Activated naive CD8-positive, alpha-beta T cell treated with anti-CD3 and anti-CD28 coated beads, Interleukin-2, amount 50 U/mL, for 24 hours (primary cell): ENCODE data around the gene ASPSCR1.
A peak's percentile ranks its signal among the peaks of the same experiment; 100 is the strongest.
"Not testable (repeated sequence)": the region's sequence is repeated elsewhere in the genome, so short reads cannot be mapped to it uniquely, and the experiment has no call there.

Experiments
- ATAC-seq: fragments of 150-1000 bp; cut with Tn5 transposase; one replicate; pipeline ENCODE4 v1.10.0; 2021
- DNase-seq: peaks from one replicate; pipeline ENCODE4 v3.0.0; 2021
- H3K27ac Mint-ChIP-seq: one replicate; pipeline ENCODE4 v1.8.0; 2021; ENCODE audit warnings: mild to moderate bottlenecking, mixed read lengths
- H3K27me3 Mint-ChIP-seq: one replicate; pipeline ENCODE4 v1.8.0; 2021; ENCODE audit warnings: mixed read lengths
- H3K36me3 Mint-ChIP-seq: one replicate; pipeline ENCODE4 v1.8.0; 2021; ENCODE audit warnings: low read depth, mixed read lengths
- H3K4me1 Mint-ChIP-seq: one replicate; pipeline ENCODE4 v1.8.0; 2021; ENCODE audit warnings: mixed read lengths
- H3K4me3 Mint-ChIP-seq: one replicate; pipeline ENCODE4 v1.8.0; 2021; ENCODE audit warnings: mild to moderate bottlenecking, moderate library complexity, mixed read lengths
- H3K9me3 Mint-ChIP-seq: one replicate; pipeline ENCODE4 v1.8.0; 2021; ENCODE audit warnings: mixed read lengths

Gene ASPSCR1

DNA sequence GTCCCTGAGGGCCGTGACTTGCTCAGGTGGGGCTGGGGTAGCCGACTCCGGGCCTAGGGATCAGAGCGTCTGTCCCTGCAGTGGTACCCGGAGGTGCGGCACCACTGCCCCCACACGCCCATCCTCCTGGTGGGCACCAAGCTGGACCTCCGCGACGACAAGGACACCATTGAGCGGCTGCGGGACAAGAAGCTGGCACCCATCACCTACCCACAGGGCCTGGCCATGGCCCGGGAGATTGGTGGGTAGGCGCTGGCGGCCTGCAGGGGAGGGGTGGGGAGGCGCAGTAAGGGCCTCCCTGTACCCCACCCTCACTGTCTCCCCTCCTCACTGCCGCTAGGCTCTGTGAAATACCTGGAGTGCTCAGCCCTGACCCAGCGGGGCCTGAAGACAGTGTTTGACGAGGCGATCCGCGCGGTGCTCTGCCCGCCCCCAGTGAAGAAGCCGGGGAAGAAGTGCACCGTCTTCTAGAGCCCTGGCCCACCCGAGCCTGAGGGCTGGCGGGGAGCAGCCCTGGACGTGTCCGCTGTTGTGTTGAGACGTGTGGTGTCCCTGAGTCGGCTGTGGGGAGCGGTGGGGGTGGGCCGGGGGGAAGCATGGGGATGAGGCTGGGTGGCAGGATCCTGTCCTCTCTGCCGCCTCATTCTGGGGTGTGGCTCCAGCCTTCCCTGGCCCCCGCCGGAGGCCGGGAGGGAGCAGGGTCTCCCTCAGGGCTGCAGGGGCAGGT lies 56.1 kb downstream of the ASPSCR1 start:
- no peaks in the 10 kb centered on the region for H3K27me3 Mint-ChIP-seq
- no peaks in the 10 kb centered on the region for H3K9me3 Mint-ChIP-seq
- H3K27ac Mint-ChIP-seq: no peak overlapping the region
- ATAC-seq (no peak), DNase-seq (no peak)
- H3K36me3 Mint-ChIP-seq: peaks cover 5% of the 10 kb centered on the region
- no peak overlapping the region for H3K4me3 Mint-ChIP-seq
- H3K4me1 Mint-ChIP-seq: peaks cover 25% of the 10 kb centered on the region

- Mint-ChIP-seq H3K36me3 (peaks cover 5% of the 10 kb centered on the region), H3K4me1 (peaks cover 29% of the 10 kb centered on the region), H3K27ac (no peak overlapping the region), H3K4me3 (no peak overlapping the region), H3K9me3 (no peaks in the 10 kb centered on the region), H3K27me3 (no peaks in the 10 kb centered on the region)
- ATAC-seq (no peak), DNase-seq (no peak)
Measured at GRCh38 chr17:82034371-82035011, 57.1 kb downstream of the ASPSCR1 start.

GRCh38 chr17:82035488-82035887 lies 58.1 kb downstream of the ASPSCR1 start:
- Mint-ChIP-seq H3K36me3 (peaks cover 5% of the 10 kb centered on the region), H3K4me3 (peak overlapping the region; percentile 78)
- no peak for DNase-seq

DNA sequence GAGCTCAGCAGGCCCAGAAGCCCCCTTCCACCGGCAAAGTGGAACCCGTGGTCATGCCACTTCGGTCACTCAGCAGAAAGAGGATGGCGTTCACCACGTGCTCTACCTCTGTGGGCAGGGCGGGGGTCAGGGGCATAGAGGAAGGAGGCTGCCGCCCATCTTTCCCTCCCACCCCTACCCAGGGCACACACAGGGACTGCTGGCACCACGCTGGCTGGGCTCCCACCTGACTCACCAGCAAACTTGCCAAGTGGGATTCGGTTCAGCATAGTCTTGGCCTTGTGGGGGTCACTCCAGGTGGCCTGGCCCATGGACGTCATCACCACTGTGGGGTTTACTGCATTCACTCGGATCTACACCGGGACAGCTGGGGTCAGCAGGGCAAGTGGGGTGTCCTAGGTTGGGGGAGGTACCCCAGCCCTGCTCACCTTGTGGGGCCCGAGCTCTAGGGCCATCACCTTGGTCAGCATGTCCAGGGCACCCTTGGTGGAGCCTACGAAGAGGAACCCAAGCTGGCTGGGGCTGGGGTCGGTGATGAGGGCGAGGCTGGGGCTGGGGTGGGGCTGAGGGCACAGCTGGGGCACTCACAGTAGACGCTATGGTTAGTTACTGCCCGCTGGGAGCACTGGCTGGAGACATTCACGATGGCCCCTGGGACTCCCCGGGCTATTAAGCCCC lies 58.7 kb downstream of the ASPSCR1 start:
- H3K4me1 Mint-ChIP-seq: peaks cover 23% of the 10 kb centered on the region
- no peaks in the 10 kb centered on the region for H3K9me3 Mint-ChIP-seq
- H3K27me3 Mint-ChIP-seq: no peaks in the 10 kb centered on the region
- peaks cover 5% of the 10 kb centered on the region for H3K36me3 Mint-ChIP-seq
- H3K27ac Mint-ChIP-seq: no peak overlapping the region
- no peak for ATAC-seq
- H3K4me3 Mint-ChIP-seq: peak overlapping the region; percentile 78
- DNase-seq: no peak

More at GRCh38 chr17:82035488-82035887, 58.1 kb downstream of the ASPSCR1 start:
- H3K9me3 Mint-ChIP-seq: no peaks in the 10 kb centered on the region
- no peak overlapping the region for H3K27ac Mint-ChIP-seq
- H3K27me3 Mint-ChIP-seq: no peaks in the 10 kb centered on the region
- H3K4me1 Mint-ChIP-seq: peaks cover 25% of the 10 kb centered on the region
- ATAC-seq: no peak

GRCh38 chr17:82036634-82037091 lies 59.2 kb downstream of the ASPSCR1 start:
- H3K27ac Mint-ChIP-seq: no peak overlapping the region
- ATAC-seq: no peak
- no peaks in the 10 kb centered on the region for H3K27me3 Mint-ChIP-seq

DNA sequence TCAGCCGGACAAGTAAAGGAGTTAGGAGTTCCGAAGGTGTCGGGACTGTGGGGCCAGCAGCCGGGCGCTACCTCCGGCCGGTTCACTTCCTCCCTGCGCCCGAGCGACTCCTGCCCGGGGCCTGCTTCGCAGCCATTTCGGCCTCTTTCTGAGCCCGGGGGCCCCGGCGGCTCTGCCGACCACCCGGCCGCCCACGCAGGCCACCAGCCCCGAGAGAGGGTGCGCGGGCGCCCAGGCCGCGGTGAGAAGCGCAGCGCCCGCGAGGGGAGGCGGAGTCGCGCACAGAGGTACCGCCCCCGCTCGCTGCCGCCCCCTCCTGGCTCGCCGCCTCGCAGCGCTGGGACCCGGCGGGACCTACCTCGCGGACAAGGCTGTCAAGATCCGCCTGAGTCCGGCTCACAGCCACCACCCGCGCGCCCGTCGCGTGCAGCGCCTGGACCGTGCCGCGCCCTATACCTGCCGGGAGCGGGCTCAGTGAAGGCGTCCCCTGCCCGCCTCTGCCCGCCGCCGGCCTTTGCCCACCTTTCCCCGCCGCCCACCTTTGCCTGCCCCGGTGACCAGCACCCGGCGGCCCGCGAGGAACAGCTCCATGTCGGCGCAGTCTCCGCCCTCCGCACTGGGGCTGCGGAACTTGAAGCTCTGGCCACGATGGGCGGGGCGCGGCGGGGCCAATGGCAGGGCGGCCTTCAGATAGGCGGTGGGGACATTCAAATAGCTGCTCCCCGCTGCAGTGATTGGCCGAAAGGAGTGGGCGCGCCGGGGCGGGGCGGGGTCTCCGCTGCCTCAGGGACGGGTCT lies 59.9 kb downstream of the ASPSCR1 start, which contains the start of gene DCXR:
DCXR (minus strand) TSS at position 606 of the 797 bp plus-strand sequence; CDS start at position 591, 15 bp downstream.
- H3K27ac Mint-ChIP-seq: peak within 1 kb of the TSS; percentile 80
- DNase-seq (peak; percentile 97), ATAC-seq (peak; percentile 96)
- H3K4me3 Mint-ChIP-seq: peak within 1 kb of the TSS; percentile 78
- H3K4me1 Mint-ChIP-seq: peaks cover 23% of the 10 kb centered on the region
- H3K27me3 Mint-ChIP-seq: no peaks in the 10 kb centered on the region
- peaks cover 5% of the 10 kb centered on the region for H3K36me3 Mint-ChIP-seq
- no peaks in the 10 kb centered on the region for H3K9me3 Mint-ChIP-seq

More at GRCh38 chr17:82036634-82037091, 59.2 kb downstream of the ASPSCR1 start:
- no peak for DNase-seq
- peaks cover 23% of the 10 kb centered on the region for H3K4me1 Mint-ChIP-seq
- peak overlapping the region; percentile 78 for H3K4me3 Mint-ChIP-seq
- no peaks in the 10 kb centered on the region for H3K9me3 Mint-ChIP-seq
- H3K36me3 Mint-ChIP-seq: peaks cover 5% of the 10 kb centered on the region

DNA sequence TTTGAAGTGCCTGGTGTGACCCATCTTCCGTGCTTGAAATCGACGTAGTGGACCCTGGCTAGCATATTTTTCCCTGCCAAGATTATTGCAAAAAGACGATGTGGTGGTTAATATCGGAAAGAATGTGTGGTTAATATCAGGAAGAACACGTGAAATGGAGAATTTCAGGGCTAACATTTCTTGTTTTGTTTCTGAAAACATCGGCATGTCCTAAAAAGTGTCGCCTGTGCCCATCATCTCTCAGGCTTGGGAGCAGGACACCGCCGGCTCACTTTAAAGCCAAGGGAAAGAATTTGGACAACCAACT lies 60.4 kb downstream of the ASPSCR1 start:
- peak overlapping the region; percentile 80 for H3K27ac Mint-ChIP-seq
- DNase-seq (no peak), ATAC-seq (no peak)
- no peaks in the 10 kb centered on the region for H3K27me3 Mint-ChIP-seq
- peak overlapping the region; percentile 78 for H3K4me3 Mint-ChIP-seq
- H3K4me1 Mint-ChIP-seq: peaks cover 23% of the 10 kb centered on the region
- no peaks in the 10 kb centered on the region for H3K9me3 Mint-ChIP-seq
- H3K36me3 Mint-ChIP-seq: peaks cover 5% of the 10 kb centered on the region

GRCh38 chr17:82038796-82039409 lies 61.5 kb downstream of the ASPSCR1 start:
- H3K4me3 Mint-ChIP-seq, H3K27me3 Mint-ChIP-seq, H3K27ac Mint-ChIP-seq, H3K9me3 Mint-ChIP-seq, DNase-seq, ATAC-seq, H3K36me3 Mint-ChIP-seq: not testable (repeated sequence)
- H3K4me1 Mint-ChIP-seq: peaks cover 22% of the 10 kb centered on the region

- Mint-ChIP-seq H3K4me3 (no peak overlapping the region), H3K9me3 (no peaks in the 10 kb centered on the region), H3K27ac (no peak overlapping the region), H3K4me1 (peaks cover 22% of the 10 kb centered on the region), H3K36me3 (peaks cover 5% of the 10 kb centered on the region), H3K27me3 (no peaks in the 10 kb centered on the region)
- DNase-seq (no peak), ATAC-seq (no peak)
Measured at GRCh38 chr17:82039695-82040299, 62.4 kb downstream of the ASPSCR1 start.

DNA sequence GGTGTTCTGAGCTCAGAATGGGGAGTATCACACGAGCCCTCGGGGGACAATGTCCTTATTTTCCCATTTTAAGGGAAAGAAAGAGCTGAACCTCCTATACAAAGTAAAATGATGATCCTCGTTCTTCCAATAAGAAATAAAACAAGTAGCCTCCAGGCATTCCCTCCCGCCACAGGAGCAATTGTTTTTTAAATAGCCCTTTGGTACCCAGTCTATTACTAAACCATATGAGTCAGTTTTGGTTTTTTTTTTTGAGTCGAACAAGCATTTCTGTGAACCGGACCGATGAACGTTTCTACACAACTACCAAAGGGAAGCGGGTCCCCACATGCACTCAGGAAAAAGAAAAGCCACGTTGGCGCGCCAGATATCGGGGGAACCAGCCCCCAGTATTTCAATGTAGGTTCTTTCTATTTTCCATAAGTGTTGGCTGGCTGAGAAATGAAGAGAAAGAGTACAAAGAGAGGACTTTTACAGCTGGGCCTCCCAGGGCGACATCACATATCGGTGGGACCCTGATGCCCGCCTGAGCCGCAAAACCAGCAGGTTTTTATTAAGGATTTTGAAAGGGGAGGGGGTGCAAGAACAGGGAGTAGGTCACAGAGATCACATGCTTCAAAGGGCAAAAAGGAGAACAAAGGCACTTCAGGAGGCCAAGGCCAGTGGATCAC lies 63.9 kb downstream of the ASPSCR1 start:
- Mint-ChIP-seq H3K9me3 (no peaks in the 10 kb centered on the region), H3K27ac (no peak overlapping the region), H3K27me3 (no peaks in the 10 kb centered on the region), H3K36me3 (no peaks in the 10 kb centered on the region), H3K4me1 (peaks cover 12% of the 10 kb centered on the region), H3K4me3 (no peak overlapping the region)
- DNase-seq (no peak), ATAC-seq (no peak)

GRCh38 chr17:82042649-82043048 lies 65.2 kb downstream of the ASPSCR1 start:
- no peak overlapping the region for H3K27ac Mint-ChIP-seq
- H3K4me1 Mint-ChIP-seq: peaks cover 9% of the 10 kb centered on the region
- no peak for ATAC-seq

GRCh38 chr17:82043507-82043906 lies 66.1 kb downstream of the ASPSCR1 start:
- no peaks in the 10 kb centered on the region for H3K36me3 Mint-ChIP-seq
- no peaks in the 10 kb centered on the region for H3K27me3 Mint-ChIP-seq
- H3K9me3 Mint-ChIP-seq: no peaks in the 10 kb centered on the region
- DNase-seq: no peak
- no peak overlapping the region for H3K4me3 Mint-ChIP-seq
- no peak for ATAC-seq
- H3K4me1 Mint-ChIP-seq: peaks cover 4% of the 10 kb centered on the region
- no peak overlapping the region for H3K27ac Mint-ChIP-seq

More at GRCh38 chr17:82042649-82043048, 65.2 kb downstream of the ASPSCR1 start:
- no peak for DNase-seq
- H3K4me3 Mint-ChIP-seq: no peak overlapping the region
- H3K36me3 Mint-ChIP-seq: no peaks in the 10 kb centered on the region
- no peaks in the 10 kb centered on the region for H3K27me3 Mint-ChIP-seq
- H3K9me3 Mint-ChIP-seq: no peaks in the 10 kb centered on the region

DNA sequence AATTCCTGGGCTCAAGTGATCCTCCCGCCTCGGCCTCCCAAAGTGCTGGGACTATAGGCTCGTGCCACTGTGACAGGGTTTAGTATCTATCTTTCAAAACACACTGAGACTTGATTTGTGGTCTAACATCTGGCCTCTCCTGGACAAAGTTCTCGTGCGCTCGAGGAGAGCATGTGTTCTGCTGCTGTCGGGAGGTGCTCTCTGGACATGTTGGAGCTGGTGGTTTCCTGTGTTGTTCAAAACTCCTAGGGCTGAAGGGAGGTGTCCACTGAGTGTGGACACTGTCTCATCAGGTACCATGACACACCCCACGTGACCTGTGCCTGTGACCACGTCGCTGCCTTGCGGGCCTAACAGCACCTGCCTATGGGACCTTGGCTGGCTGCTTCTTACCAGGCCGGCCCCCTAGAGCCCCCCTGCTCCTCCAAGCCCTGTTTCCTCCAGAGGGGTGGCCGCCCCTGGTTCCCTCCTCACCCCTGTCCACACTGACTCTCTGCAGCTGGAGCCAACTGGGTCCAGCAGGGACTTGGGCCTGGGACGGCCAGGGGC lies 68.6 kb downstream of the ASPSCR1 start:
- DNase-seq (no peak), ATAC-seq (no peak)
- H3K4me3 Mint-ChIP-seq: no peak overlapping the region
- no peaks in the 10 kb centered on the region for H3K9me3 Mint-ChIP-seq
- H3K27me3 Mint-ChIP-seq: no peaks in the 10 kb centered on the region
- H3K36me3 Mint-ChIP-seq: no peaks in the 10 kb centered on the region
- no peak overlapping the region for H3K27ac Mint-ChIP-seq
- H3K4me1 Mint-ChIP-seq: peaks cover 7% of the 10 kb centered on the region
